Sigmoid colon (tissue), 7 donors: ENCODE data around the gene ABCG8. TPM values are rescaled to one million over a fixed set of nuclear protein-coding genes. Genes with fewer than 3 reads are reported as not detected.

Source experiments
- DNase-seq: peaks from one replicate; pipeline ENCODE4 v3.0.0-alpha.2; 2019
- H3K27ac ChIP-seq, 4 donors: fragments of 200-600 bp; sonication (generic); one replicate each; pipeline ENCODE4 v1.5.1; 2016 to 2019; ENCODE audit warnings: mild to moderate bottlenecking in 1 of 4
- H3K27me3 ChIP-seq, 3 donors: fragments of 200-600 bp; sonication (generic); one replicate each; pipeline ENCODE4 v1.5.1; 2019; ENCODE audit warnings: mild to moderate bottlenecking in 1 of 3
- H3K36me3 ChIP-seq, 4 donors: fragments of 200-600 bp; sonication (generic); one replicate each; pipeline ENCODE4 v1.5.1; 2016 to 2019
- H3K4me1 ChIP-seq, 4 donors: fragments of 200-600 bp; sonication (generic); one replicate each; pipeline ENCODE4 v1.5.1; 2017 to 2019
- H3K4me3 ChIP-seq, 4 donors: fragments of 200-600 bp; sonication (generic); one replicate each; pipeline ENCODE4 v1.5.1; 2017 to 2019; ENCODE audit warnings: mild to moderate bottlenecking in 2 of 4, moderate library complexity in 1 of 4
- H3K9me3 ChIP-seq, 4 donors: fragments of 200-600 bp in 3 of 4; sonication (generic) in 3 of 4; one replicate each; pipeline versions ENCODE4 v1.5.1 to v1.6.1; 2013 to 2019
- CTCF ChIP-seq, 4 experiments: fragments of 450-650 bp in 3 of 4; fragments of 200-600 bp in 1 of 4; IDR thresholded peaks; one replicate each; pipeline ENCODE4 v1.5.1; 2016 to 2019; ENCODE audit warnings: antibody characterized with exemption in 4 of 4, mild to moderate bottlenecking in 3 of 4, moderate library complexity in 2 of 4
- EP300 ChIP-seq, 4 donors: sonication (generic); formaldehyde crosslinking; IDR thresholded peaks; one replicate each; pipeline ENCODE4 v1.6.1; 2017; ENCODE audit warnings: antibody characterized with exemption in 4 of 4
- POLR2A ChIP-seq, 2 donors: fragments of 450-650 bp; IDR thresholded peaks; one replicate each; pipeline ENCODE4 v1.6.1; 2016; ENCODE audit warnings: antibody characterized with exemption in 2 of 2, mild to moderate bottlenecking in 2 of 2, moderate library complexity in 2 of 2
- POLR2AphosphoS5 ChIP-seq, 4 donors: sonication (generic); formaldehyde crosslinking; IDR thresholded peaks; one replicate each; pipeline ENCODE4 v1.6.1; 2017; ENCODE audit warnings: antibody characterized with exemption in 4 of 4
- WGBS, 2 donors: extraction: QIAGEN DNeasy Blood & Tissue Kit; methylation state at CpG; one replicate each; pipeline ENCODE4 v1.1.7; 2013; 5-methylcytosine and 5-hydroxymethylcytosine counted together
- intact Hi-C: fragments of 100-400 bp; cut with DNase I; formaldehyde crosslinking; loops from one replicate; pipeline ENCODE4 v1.15.1; 2023
- polyA plus RNA-seq, 3 donors: library from polyadenylated mRNA; stranded (reverse); fragments of 200-250 nt; gene quantifications; one replicate each; pipeline ENCODE4 v1.2.3, GENCODE V29; 2013
- total RNA-seq, 4 donors: library from RNA; depleted of rRNA; stranded (reverse); fragments of >200 nt; gene quantifications; one replicate each; pipeline ENCODE4 v1.1.0, GENCODE V29; 2016
- donor health status: healthy with polysubstance abuse.
- donor health status: Bipolar disorder and iron deficiency.
- donor health status: healthy.

The ABCG8 gene
- total and polyA plus RNA-seq, 7 donors: under 0.01 to 0.16 TPM; not detected in 5

DNA sequence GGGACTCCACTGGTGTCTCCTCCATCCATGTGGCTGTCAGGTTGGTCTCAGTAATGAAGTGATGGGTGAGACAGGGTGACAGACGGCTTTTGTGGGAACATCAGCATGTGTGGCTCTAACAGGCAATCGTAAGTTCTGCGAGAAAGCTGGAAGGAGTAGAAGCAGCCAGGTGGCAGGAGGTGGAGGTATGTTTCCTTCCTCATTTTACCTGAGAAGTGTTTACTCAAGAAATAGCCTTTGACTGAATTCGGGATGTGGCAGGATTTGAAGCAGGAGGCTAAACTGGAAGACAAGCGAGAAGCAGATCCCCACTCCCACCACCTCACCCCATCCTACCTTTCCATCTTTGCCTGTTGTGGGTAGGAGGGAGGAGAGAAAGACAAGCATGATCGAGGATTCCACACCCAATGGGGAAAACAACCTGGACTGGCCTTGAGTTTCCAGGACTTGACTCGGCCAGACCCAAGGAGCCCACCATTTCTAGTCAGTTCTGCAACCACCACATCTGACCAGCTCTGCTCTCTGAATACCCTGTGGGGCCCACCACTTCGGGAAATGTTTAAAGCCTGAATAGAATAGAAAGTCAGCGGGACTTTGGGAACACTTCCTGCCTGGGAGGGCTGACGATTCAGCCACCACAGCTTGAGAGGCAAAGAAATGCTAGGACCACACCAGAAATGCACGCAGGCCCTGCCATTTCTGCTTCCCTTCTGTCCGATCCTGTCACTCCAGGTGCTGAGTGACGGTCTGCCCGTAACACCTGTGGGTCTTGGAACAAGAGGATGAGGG lies 1.2 kb downstream of the ABCG8 start:
- H3K4me1 ChIP-seq: no peaks in the 10 kb centered on the region
- H3K27me3 ChIP-seq: no peaks in the 10 kb centered on the region
- 86 to 90% methylated on average over 14 of the region's 14 CpGs for WGBS, 2 donors
- DNase-seq: no peak
- intact Hi-C loops: no loop called here
- no peaks in the 10 kb centered on the region for H3K9me3 ChIP-seq
- no peak for TF ChIP-seq CTCF (IDR thresholded peaks at IDR 0.05)
- no peak for TF ChIP-seq EP300 (IDR thresholded peaks at IDR 0.05)
- TF ChIP-seq POLR2A (IDR thresholded peaks at IDR 0.05): no peak
- no peak for TF ChIP-seq POLR2AphosphoS5 (IDR thresholded peaks at IDR 0.05)
- H3K36me3 ChIP-seq: no peaks in the 10 kb centered on the region
- no peak overlapping the region for H3K27ac ChIP-seq
- no peak overlapping the region for H3K4me3 ChIP-seq

GRCh38 chr2:43840965-43841364 lies 2.2 kb downstream of the ABCG8 start:
- DNase-seq: no peak
- no peak overlapping the region for H3K27ac ChIP-seq
- 88% methylated on average over 5 of the region's 5 CpGs for WGBS, 2 donors
- H3K4me3 ChIP-seq: no peak overlapping the region
- H3K9me3 ChIP-seq: no peaks in the 10 kb centered on the region
- H3K27me3 ChIP-seq: no peaks in the 10 kb centered on the region
- TF ChIP-seq POLR2AphosphoS5 (IDR thresholded peaks at IDR 0.05) (no peak), EP300 (IDR thresholded peaks at IDR 0.05) (no peak), CTCF (IDR thresholded peaks at IDR 0.05) (no peak), POLR2A (IDR thresholded peaks at IDR 0.05) (no peak)
- H3K4me1 ChIP-seq: no peaks in the 10 kb centered on the region
- intact Hi-C loops: no loop called here
- no peaks in the 10 kb centered on the region for H3K36me3 ChIP-seq

DNA sequence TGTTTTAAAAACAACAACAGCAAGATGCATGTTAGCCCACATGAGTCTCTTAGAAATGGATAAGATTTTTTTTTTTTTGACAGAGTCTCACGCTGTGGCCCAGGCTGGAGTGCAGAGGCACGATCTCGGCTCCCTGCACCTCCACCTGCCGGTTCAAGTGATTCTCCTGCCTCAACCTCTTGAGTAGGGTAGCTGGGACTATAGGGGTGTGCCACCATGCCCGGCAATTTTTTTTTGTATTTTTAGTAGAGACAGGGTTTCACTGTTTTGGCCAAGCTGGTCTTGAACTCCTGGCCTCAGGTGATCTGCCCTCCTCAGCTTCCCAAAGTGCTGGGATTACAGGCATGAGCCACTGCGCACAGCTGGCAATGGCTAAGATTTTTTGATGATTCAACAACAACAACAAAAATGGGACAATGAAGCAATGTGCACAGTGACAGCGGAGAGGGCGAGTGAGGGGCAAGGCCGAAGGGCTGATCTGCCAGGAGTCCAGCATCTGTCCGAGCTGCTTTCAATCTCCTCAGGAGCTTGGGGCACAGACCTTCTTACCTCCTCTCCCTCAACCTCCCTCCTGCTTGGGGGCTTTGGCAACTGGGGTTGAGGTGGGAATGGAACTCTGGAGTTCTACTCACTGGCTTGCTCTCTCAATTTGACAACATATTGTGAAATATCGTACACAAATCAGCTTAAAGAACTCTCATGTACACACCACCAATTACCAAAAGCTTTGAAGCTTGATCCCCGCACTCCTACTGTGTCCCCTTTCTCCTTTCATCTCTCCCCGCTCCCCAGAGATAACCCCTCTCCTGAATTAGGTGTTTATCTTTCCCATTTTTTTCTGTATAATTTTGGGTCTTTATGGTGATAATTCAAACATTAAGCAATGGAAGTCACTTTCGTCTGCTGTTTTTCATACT lies 3.4 kb downstream of the ABCG8 start:
- Histone ChIP-seq H3K27ac (no peak overlapping the region), H3K36me3 (no peaks in the 10 kb centered on the region), H3K4me3 (no peak overlapping the region), H3K27me3 (no peaks in the 10 kb centered on the region), H3K9me3 (no peaks in the 10 kb centered on the region), H3K4me1 (no peaks in the 10 kb centered on the region)
- intact Hi-C loops: no loop called here
- no peak for DNase-seq
- TF ChIP-seq POLR2A (IDR thresholded peaks at IDR 0.05) (no peak), CTCF (IDR thresholded peaks at IDR 0.05) (no peak), POLR2AphosphoS5 (IDR thresholded peaks at IDR 0.05) (no peak), EP300 (IDR thresholded peaks at IDR 0.05) (no peak)
- 93 to 94% methylated on average over 14 of the region's 14 CpGs for WGBS, 2 donors

GRCh38 chr2:43842866-43843226 lies 4.1 kb downstream of the ABCG8 start:
- Histone ChIP-seq H3K4me3 (no peak overlapping the region), H3K27ac (no peak overlapping the region), H3K4me1 (no peaks in the 10 kb centered on the region), H3K9me3 (no peaks in the 10 kb centered on the region), H3K27me3 (no peaks in the 10 kb centered on the region), H3K36me3 (no peaks in the 10 kb centered on the region)
- intact Hi-C loops: no loop called here
- DNase-seq: no peak
- TF ChIP-seq CTCF (IDR thresholded peaks at IDR 0.05) (no peak), POLR2A (IDR thresholded peaks at IDR 0.05) (no peak), EP300 (IDR thresholded peaks at IDR 0.05) (no peak), POLR2AphosphoS5 (IDR thresholded peaks at IDR 0.05) (no peak)
- 86 to 90% methylated on average over 9 of the region's 9 CpGs for WGBS, 2 donors
